Right lobe of liver (tissue), 6 donors: Measurements from ENCODE around the gene SNU13. TPM values are rescaled to one million over a fixed set of nuclear protein-coding genes. Genes with fewer than 3 reads are reported as not detected.
A peak's percentile ranks its signal among the peaks of the same experiment; 100 is the strongest.

Experiments used
- ATAC-seq, 4 donors: fragments of 200-7000 bp; cut with Tn5 transposase; one replicate each; pipeline ENCODE4 v1.9.1; 2020; ENCODE audit warnings: mild to moderate bottlenecking in 4 of 4, moderate library complexity in 4 of 4
- DNase-seq, 3 donors: peaks; one replicate each; pipeline ENCODE4 v3.0.0-alpha.2; 2020
- H3K27ac ChIP-seq, 3 donors: fragments of 200-600 bp; one replicate each; pipeline ENCODE4 v1.8.0; 2022
- H3K27me3 ChIP-seq, 2 donors: fragments of 200-600 bp; one replicate each; pipeline ENCODE4 v1.8.0; 2022
- H3K36me3 ChIP-seq, 4 donors: fragments of 200-600 bp; sonication (generic) in 1 of 4; one replicate each; pipeline versions ENCODE4 v1.5.1 to v1.8.0; 2017 to 2022; ENCODE audit warnings: control low read depth in 1 of 4
- H3K4me1 ChIP-seq, 4 donors: fragments of 200-600 bp; sonication (generic) in 1 of 4; one replicate each; pipeline versions ENCODE4 v1.5.1 to v1.8.0; 2017 to 2022; ENCODE audit warnings: control low read depth in 1 of 4
- H3K4me3 ChIP-seq, 3 donors: fragments of 200-600 bp; one replicate each; pipeline ENCODE4 v1.8.0; 2022
- H3K9me3 ChIP-seq, 4 donors: fragments of 200-600 bp; sonication (generic) in 1 of 4; one replicate each; pipeline versions ENCODE4 v1.5.1 to v1.8.0; 2017 to 2022; ENCODE audit warnings: control low read depth in 1 of 4
- CTCF ChIP-seq, 4 donors: fragments of 200-600 bp in 3 of 4; fragments of 450-650 bp in 1 of 4; IDR thresholded peaks; one replicate each; pipeline versions ENCODE4 v1.5.1 to v1.8.0; 2016 to 2022; ENCODE audit warnings: antibody characterized with exemption in 4 of 4, mild to moderate bottlenecking in 2 of 4
- POLR2A ChIP-seq: fragments of 450-650 bp; IDR thresholded peaks from one replicate; pipeline ENCODE4 v1.6.1; 2017; ENCODE audit warnings: antibody characterized with exemption, mild to moderate bottlenecking
- WGBS: methylation state at CpG from one replicate; pipeline ENCODE4 v1.1.6; 2018; ENCODE audit warnings: low coverage, low lambda C conversion rate; ENCODE audit not compliant: insufficient coverage; ENCODE audit errors: missing lambda C conversion rate; 5-methylcytosine and 5-hydroxymethylcytosine counted together
- intact Hi-C, 2 donors: fragments of 100-400 bp; cut with DNase I; formaldehyde crosslinking; loops; one replicate each; pipeline versions ENCODE4 v1.11.2 to v1.14.1; 2022
- total RNA-seq, 6 experiments: library from RNA; depleted of rRNA in 2 of 6; stranded (reverse); fragments of >200 nt in 2 of 6; fragmentation: NEBNext Ultra II Directional in 3 of 6; extraction: Animal tissue kit (Norgen Biotek cat#: 25700) in 3 of 6; gene quantifications; one replicate each; pipeline versions ENCODE4 v1.1.0 to v1.2.4, GENCODE V29; 2016 to 2023
- donor health status: DM: no; HTN: yes; CAD: no.
- donor health status: DM: no; HTN: no; CAD: no.
- donor health status: DM: no; HTN: no; CAD: no.
- donor health status: DM: no; HTN: yes; CAD: no.
- donor health status: DM: no; HTN: yes; CAD: no.

Gene SNU13
- total RNA-seq, 6 experiments from 2014 or later = 43.1 to 65.4 (median 50.1) TPM

GRCh38 chr22:41647771-41648170, 40.9 kb downstream of the SNU13 start:
- Histone ChIP-seq H3K4me3 (no peak overlapping the region), H3K27ac (no peak overlapping the region), H3K9me3 (no peaks in the 10 kb centered on the region), H3K36me3 (peaks cover 6 to 92% (median 36%) of the 10 kb centered on the region in 4 donors), H3K4me1 (peaks cover 0 to 7% (median 3%) of the 10 kb centered on the region in 4 donors), H3K27me3 (no peaks in the 10 kb centered on the region)
- 68% methylated on average over 3 of the region's 3 CpGs for WGBS
- ATAC-seq (no peak), DNase-seq (no peak)
- intact Hi-C loops = no loop called here
- TF ChIP-seq POLR2A (no peak), CTCF (IDR thresholded peaks at IDR 0.05) (no peak)

- peaks cover 5 to 92% (median 34%) of the 10 kb centered on the region in 4 donors for H3K36me3 ChIP-seq
- intact Hi-C loops = no loop called here
- H3K4me3 ChIP-seq = no peak overlapping the region
- H3K9me3 ChIP-seq = no peaks in the 10 kb centered on the region
- ATAC-seq (no peak), DNase-seq (no peak)
- TF ChIP-seq POLR2A = no peak
- TF ChIP-seq CTCF (IDR thresholded peaks at IDR 0.05) = no peak
- WGBS = 89% methylated on average over 6 of the region's 6 CpGs
- H3K27ac ChIP-seq = no peak overlapping the region
- H3K4me1 ChIP-seq = no peaks in the 10 kb centered on the region
- H3K27me3 ChIP-seq = no peaks in the 10 kb centered on the region
These were observed 46.1 kb downstream of the SNU13 start for GRCh38 chr22:41642331-41643110.

GRCh38 chr22:41641854-41642253, 46.8 kb downstream of the SNU13 start:
- Histone ChIP-seq H3K27ac (no peak overlapping the region), H3K9me3 (no peaks in the 10 kb centered on the region), H3K27me3 (no peaks in the 10 kb centered on the region), H3K36me3 (peaks cover 5 to 92% (median 29%) of the 10 kb centered on the region in 4 donors), H3K4me3 (no peak overlapping the region), H3K4me1 (no peaks in the 10 kb centered on the region)
- intact Hi-C loops = no loop called here
- DNase-seq (peak in 1 of 3 donors; percentile 6), ATAC-seq (no peak)
- WGBS = 100% methylated on average over 5 of the region's 7 CpGs
- TF ChIP-seq CTCF (IDR thresholded peaks at IDR 0.05) (no peak), POLR2A (no peak)

GRCh38 chr22:41638748-41639147, 49.9 kb downstream of the SNU13 start:
- intact Hi-C loops = no loop called here
- Histone ChIP-seq H3K4me3 (no peak overlapping the region), H3K27ac (no peak overlapping the region), H3K27me3 (no peaks in the 10 kb centered on the region), H3K36me3 (peaks cover 5 to 97% (median 38%) of the 10 kb centered on the region in 4 donors), H3K4me1 (no peaks in the 10 kb centered on the region), H3K9me3 (no peaks in the 10 kb centered on the region)
- 98% methylated on average over 5 of the region's 5 CpGs for WGBS
- TF ChIP-seq POLR2A (no peak), CTCF (IDR thresholded peaks at IDR 0.05) (no peak)
- DNase-seq (no peak), ATAC-seq (no peak)
